HG03108 (cell line): Measurements from ENCODE around the gene RNF6.

Source experiments
- ATAC-seq: cut with Tn5 transposase; IDR thresholded peaks from one replicate; pipeline ENCODE4 v1.9.1; 2021; ENCODE audit warnings: moderate library complexity; ENCODE audit not compliant: unreplicated experiment

RNF6 gene

GRCh38 chr13:26227166-26227971, 5.3 kb upstream of the RNF6 start:
- ATAC-seq, result no peak

- no peak for ATAC-seq
Measured at GRCh38 chr13:26225896-26226617, 3.9 kb upstream of the RNF6 start.

- peak; percentile 34 for ATAC-seq
Measured at GRCh38 chr13:26222520-26223046, 469 bp upstream of the RNF6 start.

- ATAC-seq, result no peak
Measured at GRCh38 chr13:26221399-26221720, 754 bp downstream of the RNF6 start.

- ATAC-seq, result no peak
Measured at GRCh38 chr13:26220575-26220974, 1.5 kb downstream of the RNF6 start.

- ATAC-seq, result no peak
Measured at GRCh38 chr13:26219726-26220125, 2.4 kb downstream of the RNF6 start.

GRCh38 chr13:26216042-26216441, 6.1 kb downstream of the RNF6 start:
- no peak for ATAC-seq

- ATAC-seq, result no peak
Measured at GRCh38 chr13:26213982-26214381, 8.1 kb downstream of the RNF6 start.

GRCh38 chr13:26213345-26213744, 8.8 kb downstream of the RNF6 start:
- ATAC-seq, result no peak

GRCh38 chr13:26208287-26208686, 13.8 kb downstream of the RNF6 start:
- no peak for ATAC-seq

GRCh38 chr13:26202365-26202972, 19.6 kb downstream of the RNF6 start:
- no peak for ATAC-seq

GRCh38 chr13:26200811-26201210, 21.3 kb downstream of the RNF6 start:
- ATAC-seq, result no peak

- ATAC-seq, result no peak
Measured at GRCh38 chr13:26198116-26198515, 24.0 kb downstream of the RNF6 start.

GRCh38 chr13:26197298-26197697, 24.8 kb downstream of the RNF6 start:
- ATAC-seq, result no peak

- ATAC-seq, result no peak
Measured at GRCh38 chr13:26186995-26187394, 35.1 kb downstream of the RNF6 start.

GRCh38 chr13:26186118-26186870, 35.8 kb downstream of the RNF6 start:
- peak; percentile 86 for ATAC-seq

- peak; percentile 3 for ATAC-seq
Measured at GRCh38 chr13:26185720-26186117, 36.4 kb downstream of the RNF6 start.

- peak; percentile 36 for ATAC-seq
Measured at GRCh38 chr13:26184791-26185250, 37.3 kb downstream of the RNF6 start.

- no peak for ATAC-seq
Measured at GRCh38 chr13:26183416-26183815, 38.7 kb downstream of the RNF6 start.

GRCh38 chr13:26179344-26179743, 42.8 kb downstream of the RNF6 start:
- no peak for ATAC-seq

- ATAC-seq, result no peak
Measured at GRCh38 chr13:26168835-26169234, 53.3 kb downstream of the RNF6 start.
